Ovary (tissue), 9 donors: ENCODE data around the gene NDFIP1. TPM values are rescaled to one million over a fixed set of nuclear protein-coding genes. Genes with fewer than 3 reads are reported as not detected.
"Not testable (repeated sequence)": the region's sequence is repeated elsewhere in the genome, so short reads cannot be mapped to it uniquely, and the experiment has no call there.

Experiments
- DNase-seq, 5 donors: peaks; one replicate each; pipeline ENCODE4 v3.0.0-alpha.2; 2019 to 2020
- H3K27ac ChIP-seq, 2 donors: fragments of 200-600 bp; one replicate each; pipeline versions ENCODE4 v1.5.1 to v1.8.0; 2019 to 2022
- H3K27me3 ChIP-seq: fragments of 200-600 bp; one replicate; pipeline ENCODE4 v1.8.0; 2022
- H3K36me3 ChIP-seq: fragments of 200-600 bp; sonication (generic); one replicate; pipeline ENCODE4 v1.5.1; 2019
- H3K4me1 ChIP-seq: one replicate; pipeline ENCODE4 v1.8.1; 2013; ENCODE audit warnings: mild to moderate bottlenecking, moderate library complexity; ENCODE audit not compliant: insufficient read depth
- H3K4me3 ChIP-seq: fragments of 200-600 bp; sonication (generic); one replicate; pipeline ENCODE4 v1.5.1; 2017
- H3K9me3 ChIP-seq, 2 donors: fragments of 200-600 bp in 1 of 2; sonication (generic) in 1 of 2; one replicate each; pipeline versions ENCODE4 v1.5.1 to v1.8.1; 2013 to 2019; ENCODE audit warnings: mild to moderate bottlenecking in 1 of 2, moderate library complexity in 1 of 2
- EP300 ChIP-seq: sonication (generic); formaldehyde crosslinking; IDR thresholded peaks from one replicate; pipeline ENCODE4 v1.6.1; 2017; ENCODE audit warnings: antibody characterized with exemption
- POLR2A ChIP-seq: fragments of 450-650 bp; IDR thresholded peaks from one replicate; pipeline ENCODE4 v1.6.1; 2017; ENCODE audit warnings: antibody characterized with exemption, mild to moderate bottlenecking, moderate library complexity
- WGBS, 3 donors: extraction: QIAGEN DNeasy Blood & Tissue Kit in 1 of 3; methylation state at CpG; one replicate each; pipeline versions ENCODE4 v1.1.5 to v1.1.7; 2013 to 2017; 5-methylcytosine and 5-hydroxymethylcytosine counted together
- intact Hi-C, 4 donors: fragments of 100-400 bp; cut with DNase I; formaldehyde crosslinking; loops; one replicate each; pipeline versions ENCODE4 v1.11.0 to v1.15.1; 2022 to 2023
- polyA plus RNA-seq, 2 donors: library from polyadenylated mRNA; stranded (reverse); fragments of 200-250 nt in 1 of 2; fragments of 350-450 nt in 1 of 2; fragmentation: Illumina TruSeq in 1 of 2; extraction: RNeasy Lipid Tissue Mini Kit (QIAGEN cat#74804) in 1 of 2; gene quantifications; one replicate each; pipeline ENCODE4 v1.2.3, GENCODE V29; 2013 to 2014
- total RNA-seq, 7 donors: library from RNA; depleted of rRNA in 2 of 7; stranded (reverse); fragments of >200 nt in 2 of 7; fragmentation: NEBNext Ultra II Directional in 3 of 7; extraction: Animal tissue kit (Norgen Biotek cat#: 25700) in 3 of 7; gene quantifications; one replicate each; pipeline versions ENCODE4 v1.1.0 to v1.2.4, GENCODE V29; 2016 to 2023
- TF ChIP-seq, protein P1 (sequence below), 3 donors: fragments of 450-650 bp in 2 of 3; fragments of 200-600 bp in 1 of 3; IDR thresholded peaks; one replicate each; pipeline versions ENCODE4 v1.5.1 to v1.8.0; 2016 to 2022; ENCODE audit warnings: antibody characterized with exemption in 3 of 3, mild to moderate bottlenecking in 1 of 3
- donor health status: DM: no; HTN: no; CAD: no; lungs with moderate emphysema.
- donor health status: DM: no; HTN: no; CAD: no.
- donor health status: Bipolar disorder and iron deficiency.
- donor health status: DM: yes; HTN: yes; CAD: no.
- donor health status: DM: no; HTN: no; CAD: no.
- donor health status: DM: yes; HTN: yes; CAD: no.

Gene NDFIP1
- total and polyA plus RNA-seq, 9 donors: 54.8 to 192 (median 70.0) TPM

DNA sequence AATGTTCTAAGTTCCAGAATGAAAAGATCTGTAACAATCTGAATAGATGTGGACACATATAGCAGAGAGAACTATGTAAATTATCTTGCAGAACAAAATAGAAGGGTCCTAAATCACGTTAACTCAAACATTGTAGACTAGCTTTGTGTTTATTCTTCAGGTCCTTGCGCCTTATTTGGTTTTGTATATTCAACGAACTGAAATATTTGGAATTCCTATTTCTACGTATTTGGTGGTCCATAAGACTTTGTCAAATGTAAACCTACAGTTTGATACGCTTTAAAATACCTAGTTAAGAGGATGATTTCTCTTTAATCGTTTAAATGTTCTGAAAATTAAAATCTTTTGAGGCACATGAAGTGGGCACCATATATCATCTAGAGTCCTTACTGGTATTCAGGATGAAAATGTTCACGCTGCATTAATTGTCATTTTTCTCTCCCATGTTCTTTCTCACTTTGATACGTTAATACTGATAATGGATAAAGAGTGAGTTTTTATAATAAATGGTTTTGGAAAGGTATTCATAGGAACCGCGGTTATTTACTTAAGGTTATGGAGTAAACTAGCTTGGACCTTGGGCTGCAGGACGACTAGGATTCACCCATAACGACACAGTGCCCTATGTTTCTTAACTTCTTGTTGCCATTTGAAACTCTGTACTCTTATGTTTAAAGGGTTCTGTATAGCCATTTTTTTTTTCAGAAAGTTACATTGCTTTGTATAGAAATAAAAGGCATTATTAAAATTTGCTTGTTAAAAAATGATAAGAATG, 45.3 kb downstream of the NDFIP1 start:
- WGBS, 3 donors: 78 to 89% (median 86%) methylated on average over 12 of the region's 12 CpGs
- H3K4me3 ChIP-seq: no peak overlapping the region
- DNase-seq: no peak
- no peaks in the 10 kb centered on the region for H3K9me3 ChIP-seq
- intact Hi-C loops: loop anchor here in 1 of 4 donors (10.0 kb wide), 1 partner anchor 391 kb away; no protein-coding TSS in a partner anchor
- no peak overlapping the region for H3K27ac ChIP-seq
- no peaks in the 10 kb centered on the region for H3K4me1 ChIP-seq
- TF ChIP-seq EP300 (no peak), POLR2A (no peak)
- TF ChIP-seq, protein P1, sequence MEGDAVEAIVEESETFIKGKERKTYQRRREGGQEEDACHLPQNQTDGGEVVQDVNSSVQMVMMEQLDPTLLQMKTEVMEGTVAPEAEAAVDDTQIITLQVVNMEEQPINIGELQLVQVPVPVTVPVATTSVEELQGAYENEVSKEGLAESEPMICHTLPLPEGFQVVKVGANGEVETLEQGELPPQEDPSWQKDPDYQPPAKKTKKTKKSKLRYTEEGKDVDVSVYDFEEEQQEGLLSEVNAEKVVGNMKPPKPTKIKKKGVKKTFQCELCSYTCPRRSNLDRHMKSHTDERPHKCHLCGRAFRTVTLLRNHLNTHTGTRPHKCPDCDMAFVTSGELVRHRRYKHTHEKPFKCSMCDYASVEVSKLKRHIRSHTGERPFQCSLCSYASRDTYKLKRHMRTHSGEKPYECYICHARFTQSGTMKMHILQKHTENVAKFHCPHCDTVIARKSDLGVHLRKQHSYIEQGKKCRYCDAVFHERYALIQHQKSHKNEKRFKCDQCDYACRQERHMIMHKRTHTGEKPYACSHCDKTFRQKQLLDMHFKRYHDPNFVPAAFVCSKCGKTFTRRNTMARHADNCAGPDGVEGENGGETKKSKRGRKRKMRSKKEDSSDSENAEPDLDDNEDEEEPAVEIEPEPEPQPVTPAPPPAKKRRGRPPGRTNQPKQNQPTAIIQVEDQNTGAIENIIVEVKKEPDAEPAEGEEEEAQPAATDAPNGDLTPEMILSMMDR (IDR thresholded peaks at IDR 0.05): no peak
- H3K36me3 ChIP-seq: no peaks in the 10 kb centered on the region
- no peaks in the 10 kb centered on the region for H3K27me3 ChIP-seq

DNA sequence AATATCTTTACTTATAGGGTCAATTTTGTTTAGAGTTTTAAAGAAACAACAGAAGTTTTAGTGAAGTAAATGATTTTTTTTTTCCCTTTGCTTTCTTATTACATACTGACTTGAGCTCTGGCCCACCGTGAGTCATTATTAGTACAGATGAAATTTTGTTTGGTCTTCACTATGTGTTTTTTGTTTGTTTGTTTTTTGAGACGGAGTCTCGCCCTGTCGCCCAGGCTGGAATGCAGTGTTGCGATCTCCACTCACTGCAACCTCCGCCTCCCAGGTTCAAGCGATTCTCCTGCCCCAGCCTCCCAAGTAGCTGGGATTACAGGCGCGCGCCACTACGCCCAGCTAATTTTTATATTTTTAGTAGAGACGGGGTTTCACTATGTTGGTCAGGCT, 45.9 kb downstream of the NDFIP1 start:
- H3K27me3 ChIP-seq, H3K27ac ChIP-seq, H3K4me1 ChIP-seq, DNase-seq, H3K4me3 ChIP-seq, H3K9me3 ChIP-seq, H3K36me3 ChIP-seq: not testable (repeated sequence)
- intact Hi-C loops: loop anchor here in 1 of 4 donors (10.0 kb wide), 1 partner anchor 390 kb away; no protein-coding TSS in a partner anchor
- 94 to 97% (median 96%) methylated on average over 12 of the region's 12 CpGs for WGBS, 3 donors

DNA sequence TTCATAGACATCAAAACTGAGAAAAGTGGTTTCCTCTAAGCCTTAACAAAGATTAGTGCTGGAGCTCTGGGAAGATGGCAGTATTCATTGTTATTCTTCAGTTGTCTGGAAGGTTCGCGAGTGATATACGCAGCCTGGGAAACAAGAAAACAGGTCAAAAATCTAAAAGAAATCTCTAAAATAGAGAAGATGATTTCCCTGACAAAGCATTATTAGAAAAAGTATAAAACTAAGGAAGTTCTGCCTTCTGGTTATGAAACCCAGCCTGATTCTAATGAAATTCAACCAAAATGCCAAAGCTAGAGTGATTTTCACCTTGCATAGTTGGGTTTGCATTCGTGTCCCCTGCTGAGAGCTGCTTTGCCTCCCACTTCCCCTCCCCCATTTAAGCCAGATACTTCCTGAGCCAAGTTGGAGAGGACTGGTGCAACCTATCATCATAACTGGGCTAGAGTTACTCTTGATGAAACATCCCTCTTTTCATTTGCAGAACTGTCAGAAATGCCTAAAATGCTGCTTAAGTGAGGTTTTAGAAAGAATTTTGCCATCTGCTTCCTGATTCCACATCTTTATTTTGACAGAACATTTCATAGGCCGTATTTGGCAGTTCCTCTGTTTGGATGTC, 48.4 kb downstream of the NDFIP1 start:
- WGBS, 3 donors: 74 to 78% (median 75%) methylated on average over 5 of the region's 5 CpGs

DNA sequence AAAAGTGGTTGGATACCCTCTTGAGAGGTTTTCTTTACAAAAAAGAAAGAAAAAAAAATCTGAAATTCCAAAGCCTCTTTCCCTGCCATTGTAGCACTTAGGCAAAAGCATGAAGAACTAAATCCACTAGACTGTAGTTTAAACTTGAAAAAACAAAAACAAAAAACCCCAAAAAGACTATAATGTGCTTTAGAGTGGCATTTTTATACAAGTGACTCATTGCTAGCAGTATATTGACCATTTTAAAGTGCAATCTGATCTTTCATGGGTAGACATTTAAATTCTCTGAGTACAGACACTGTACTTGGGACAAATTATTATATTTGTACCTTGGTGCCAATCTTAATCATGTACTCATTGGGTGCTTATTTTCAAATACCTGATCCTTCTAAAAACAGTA, 50.8 kb downstream of the NDFIP1 start:
- Histone ChIP-seq H3K27ac (no peak overlapping the region), H3K4me3 (no peak overlapping the region), H3K9me3 (no peaks in the 10 kb centered on the region), H3K4me1 (no peaks in the 10 kb centered on the region), H3K36me3 (no peaks in the 10 kb centered on the region), H3K27me3 (no peaks in the 10 kb centered on the region)
- DNase-seq: no peak
- intact Hi-C loops: loop anchor here in 1 of 4 donors (10.0 kb wide), 1 partner anchor 385 kb away; no protein-coding TSS in a partner anchor
- TF ChIP-seq POLR2A (no peak), EP300 (no peak)
- TF ChIP-seq, protein P1 (IDR thresholded peaks at IDR 0.05): no peak

More for the DNA sequence above, 48.4 kb downstream of the NDFIP1 start:
- Histone ChIP-seq H3K9me3 (no peaks in the 10 kb centered on the region), H3K27ac (no peak overlapping the region), H3K36me3 (no peaks in the 10 kb centered on the region), H3K4me3 (no peak overlapping the region), H3K27me3 (no peaks in the 10 kb centered on the region), H3K4me1 (no peaks in the 10 kb centered on the region)
- TF ChIP-seq, protein P1 (IDR thresholded peaks at IDR 0.05): no peak
- DNase-seq: no peak
- intact Hi-C loops: loop anchor here in 1 of 4 donors (10.0 kb wide), 1 partner anchor 388 kb away; no protein-coding TSS in a partner anchor

DNA sequence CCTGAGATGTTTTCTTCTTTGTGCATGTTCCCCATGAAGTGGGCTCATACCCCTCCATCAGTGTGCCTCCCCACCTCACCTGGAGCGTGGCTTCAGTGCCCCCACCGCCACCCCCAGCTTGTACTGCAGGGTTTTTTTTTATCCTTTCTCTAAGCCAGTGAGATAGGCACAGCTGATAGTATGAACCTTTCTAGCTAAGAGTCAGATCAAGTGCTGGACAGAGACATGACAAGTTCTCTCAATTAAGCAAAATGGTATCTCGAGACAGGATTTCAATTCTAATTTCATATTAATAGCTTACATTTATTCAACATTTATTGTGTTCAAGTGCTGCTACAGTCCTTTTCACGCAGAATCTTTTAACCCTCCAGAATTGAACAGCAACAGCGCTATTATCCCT, 55.7 kb downstream of the NDFIP1 start:
- H3K27me3 ChIP-seq: no peaks in the 10 kb centered on the region
- no peaks in the 10 kb centered on the region for H3K36me3 ChIP-seq
- no peak overlapping the region for H3K27ac ChIP-seq
- TF ChIP-seq, protein P1 (IDR thresholded peaks at IDR 0.05): no peak
- no peaks in the 10 kb centered on the region for H3K9me3 ChIP-seq
- no peak overlapping the region for H3K4me3 ChIP-seq
- H3K4me1 ChIP-seq: no peaks in the 10 kb centered on the region
- DNase-seq: no peak
- intact Hi-C loops: no loop called here
- WGBS, 3 donors: 82 to 90% (median 83%) methylated on average over 5 of the region's 5 CpGs
